IMR-90 (cell line): Measurements from ENCODE around the gene ACOT9. TPM values are rescaled to one million over a fixed set of nuclear protein-coding genes. Genes with fewer than 3 reads are reported as not detected.

ENCODE experiments used
- ATAC-seq: fragments of 200-7000 bp; cut with Tn5 transposase; 2 replicates; pipeline ENCODE4 v1.9.1; 2020; ENCODE audit warnings: low read depth, mild to moderate bottlenecking, moderate library complexity
- BruUV-seq: library from RNA; stranded (reverse); fragments of 400-500 nt; replicated peaks from 2 replicates; lab custom pipeline; 2021; lab: Mats Ljungman, UMichigan
- CTCF ChIA-PET: fragments of 300-600 bp; formaldehyde crosslinking; extraction: SDS; loops from one replicate; lab custom pipeline; 2021; ENCODE audit warnings: antibody characterized with exemption; lab: Yijun Ruan, JAX
- POLR2A ChIA-PET: fragments of 300-600 bp; sonication (Branson Sonifier 250); formaldehyde crosslinking; loops from one replicate; lab custom pipeline; 2022; ENCODE audit warnings: antibody characterized with exemption; ENCODE audit not compliant: unreplicated experiment; lab: Charles Lee
- DNase-seq: peaks from one replicate; pipeline ENCODE4 v3.0.0; 2013
- H2AFZ ChIP-seq: replicated peaks from 2 replicates; pipeline ENCODE3; 2013; ENCODE audit warnings: low read length, mild to moderate bottlenecking; ENCODE audit not compliant: poor library complexity
- H2AK5ac ChIP-seq: 2 replicates; pipeline ENCODE4 v1.6.1; 2013; ENCODE audit warnings: low read depth, low read length, inconsistent platforms
- H2AK9ac ChIP-seq: replicated peaks from 2 replicates; pipeline ENCODE3; 2013; ENCODE audit warnings: mild to moderate bottlenecking, low read depth, low read length, moderate library complexity; ENCODE audit not compliant: poor library complexity
- H2BK120ac ChIP-seq: 2 replicates; pipeline ENCODE4 v1.6.1; 2013; ENCODE audit warnings: low read depth, low read length, inconsistent platforms
- H2BK15ac ChIP-seq: 3 replicates; pipeline ENCODE4 v1.6.1; 2013; ENCODE audit warnings: low read depth, low read length, inconsistent platforms
- H2BK20ac ChIP-seq: 2 replicates; pipeline ENCODE4 v1.6.1; 2013; ENCODE audit warnings: low read depth, mild to moderate bottlenecking, inconsistent platforms, low read length, moderate library complexity
- H2BK5ac ChIP-seq: 2 replicates; pipeline ENCODE4 v1.6.1; 2013; ENCODE audit warnings: mild to moderate bottlenecking, low read depth, low read length, inconsistent platforms; ENCODE audit not compliant: poor library complexity, severe bottlenecking
- H3K14ac ChIP-seq: replicated peaks from 2 replicates; pipeline ENCODE4 v1.6.1; 2013; ENCODE audit warnings: low read depth, low read length, inconsistent platforms
- H3K18ac ChIP-seq: 2 replicates; pipeline ENCODE4 v1.6.1; 2013; ENCODE audit warnings: low read depth, low read length, control low read depth
- H3K23ac ChIP-seq: 2 replicates; pipeline ENCODE4 v1.6.1; 2013; ENCODE audit warnings: low read depth, low read length, inconsistent platforms
- H3K27ac ChIP-seq: 2 replicates; pipeline ENCODE4 v1.5.1; 2013; ENCODE audit warnings: mild to moderate bottlenecking, control low read depth, low read length; ENCODE audit not compliant: insufficient read depth
- H3K27me3 ChIP-seq: 2 replicates; pipeline ENCODE4 v1.6.1; 2013; ENCODE audit warnings: low read length; ENCODE audit not compliant: control insufficient read depth, insufficient read depth
- H3K36me3 ChIP-seq: 2 replicates; pipeline ENCODE4 v1.6.1; 2013; ENCODE audit warnings: low read length, mixed read lengths; ENCODE audit not compliant: control insufficient read depth, insufficient read depth
- H3K4ac ChIP-seq: 2 replicates; pipeline ENCODE4 v1.6.1; 2013; ENCODE audit warnings: low read depth, low read length, inconsistent platforms
- H3K4me1 ChIP-seq: 2 replicates; pipeline ENCODE4 v1.6.1; 2013; ENCODE audit warnings: low read length, mixed read lengths; ENCODE audit not compliant: control insufficient read depth, insufficient read depth
- H3K4me2 ChIP-seq: 2 replicates; pipeline ENCODE4 v1.6.1; 2013; ENCODE audit warnings: low read depth, mild to moderate bottlenecking, control low read depth, low read length, moderate library complexity
- H3K4me3 ChIP-seq: 2 replicates; pipeline ENCODE4 v1.5.1; 2013; ENCODE audit warnings: low read depth, mild to moderate bottlenecking, control low read depth, low read length, moderate library complexity; ENCODE audit not compliant: insufficient read depth
- H3K56ac ChIP-seq: 2 replicates; pipeline ENCODE4 v1.6.1; 2013; ENCODE audit warnings: low read length, inconsistent platforms; ENCODE audit not compliant: insufficient read depth; ENCODE audit errors: extremely low read depth
- H3K79me1 ChIP-seq, 2 experiments: 2 replicates each; pipeline ENCODE4 v1.6.1; 2013; ENCODE audit warnings: low read length in 2 of 2, inconsistent platforms in 1 of 2, low read depth in 1 of 2
- H3K9ac ChIP-seq: 2 replicates; pipeline ENCODE4 v1.6.1; 2013; ENCODE audit warnings: low read depth, low read length, control low read depth
- H3K9me1 ChIP-seq: 2 replicates; pipeline ENCODE4 v1.6.1; 2013; ENCODE audit warnings: low read length, inconsistent platforms; ENCODE audit not compliant: insufficient read depth
- H3K9me3 ChIP-seq: 2 replicates; pipeline ENCODE4 v1.6.1; 2013; ENCODE audit warnings: low read length; ENCODE audit not compliant: control insufficient read depth, insufficient read depth
- H4K20me1 ChIP-seq: 2 replicates; pipeline ENCODE4 v1.6.1; 2013; ENCODE audit warnings: low read length, inconsistent platforms; ENCODE audit not compliant: insufficient read depth
- H4K5ac ChIP-seq: 2 replicates; pipeline ENCODE4 v1.6.1; 2013; ENCODE audit warnings: mild to moderate bottlenecking, low read depth, low read length, control low read depth
- H4K8ac ChIP-seq, 2 experiments: 2 replicates each; pipeline ENCODE4 v1.6.1; 2013; ENCODE audit warnings: low read depth in 2 of 2, low read length in 2 of 2, control low read depth in 1 of 2, inconsistent platforms in 1 of 2
- H4K91ac ChIP-seq: 2 replicates; pipeline ENCODE4 v1.6.1; 2013; ENCODE audit warnings: low read depth, low read length, inconsistent platforms; ENCODE audit not compliant: insufficient read depth
- BHLHE40 ChIP-seq: fragments of 150-350 bp; IDR thresholded peaks from 2 replicates; pipeline ENCODE4 v1.6.1; 2016; ENCODE audit warnings: mild to moderate bottlenecking, low read depth, low read length
- FOS ChIP-seq: fragments of 150-350 bp; IDR thresholded peaks from 2 replicates; pipeline ENCODE4 v1.6.1; 2016; ENCODE audit warnings: low read depth, low read length
- MAFK ChIP-seq: IDR thresholded peaks from 2 replicates; pipeline ENCODE4 v1.6.1; 2012; ENCODE audit warnings: low read depth, low read length, improper control_type of control experiment
- MAZ ChIP-seq: IDR thresholded peaks from 2 replicates; pipeline ENCODE4 v1.6.1; 2012; ENCODE audit warnings: low read depth, mild to moderate bottlenecking, low read length, improper control_type of control experiment, moderate library complexity, borderline replicate concordance
- NFE2L2 ChIP-seq: fragments of 150-350 bp; IDR thresholded peaks from 2 replicates; pipeline ENCODE4 v1.6.1; 2016; ENCODE audit warnings: low read depth, mild to moderate bottlenecking, low read length
- RAD21 ChIP-seq: IDR thresholded peaks from 2 replicates; pipeline ENCODE4 v1.6.1; 2012; ENCODE audit warnings: low read length, improper control_type of control experiment
- RCOR1 ChIP-seq: IDR thresholded peaks from 2 replicates; pipeline ENCODE4 v1.6.1; 2012; ENCODE audit warnings: mild to moderate bottlenecking, low read length, improper control_type of control experiment; ENCODE audit not compliant: insufficient replicate concordance
- RFX5 ChIP-seq: IDR thresholded peaks from 2 replicates; pipeline ENCODE4 v1.8.0; 2012; ENCODE audit warnings: low read depth, mild to moderate bottlenecking, low read length, moderate library complexity
- SMC3 ChIP-seq: fragments of 150-350 bp; IDR thresholded peaks from 2 replicates; pipeline ENCODE4 v1.6.1; 2016; ENCODE audit warnings: low read depth, mild to moderate bottlenecking, antibody characterized with exemption, low read length, moderate library complexity
- WGBS, 2 experiments: methylation state at CpG; one replicate each; pipeline versions ENCODE4 v1.1.5 to v1.1.7; 2013; ENCODE audit warnings: missing lambda C conversion rate in 2 of 2; ENCODE audit not compliant: insufficient read length in 1 of 2; ENCODE audit errors: extremely low coverage in 2 of 2; 5-methylcytosine and 5-hydroxymethylcytosine counted together
- dilution Hi-C: fragments of 300-500 bp; cut with HindIII; formaldehyde crosslinking; loops from one replicate; pipeline ENCODE4 v1.14.3; 2018; ENCODE audit warnings: low sequenced_read_pairs; ENCODE audit not compliant: unreplicated experiment
- in situ Hi-C: fragments of 300-500 bp; cut with MboI; formaldehyde crosslinking; loops from 3 replicates; pipeline ENCODE4 v1.14.3; 2019; ENCODE audit warnings: low sequenced_read_pairs, inconsistent platforms, mixed read lengths
- intact Hi-C: fragments of 100-400 bp; cut with micrococcal nuclease; formaldehyde crosslinking; loops from 2 replicates; pipeline ENCODE4 v1.10.0; 2022
- polyA plus RNA-seq, 3 experiments: library from polyadenylated mRNA; depleted of rRNA; stranded (reverse); fragments of >200 nt; gene quantifications; 2 replicates each; pipeline ENCODE4 v1.2.3, GENCODE V29; 2012; ENCODE audit warnings: low replicate concordance in 1 of 3
- total RNA-seq: library from RNA; depleted of rRNA; stranded (reverse); fragments of >200 nt; gene quantifications from 2 replicates; pipeline ENCODE4 v1.2.3, GENCODE V29; 2012
- TF ChIP-seq, protein P1 (sequence below): fragments of 150-350 bp; IDR thresholded peaks from 2 replicates; pipeline ENCODE4 v1.6.1; 2016; ENCODE audit warnings: low read depth, mild to moderate bottlenecking, low read length, moderate library complexity, borderline replicate concordance
- TF ChIP-seq, protein P2 (sequence below): conservative IDR thresholded peaks from 2 replicates; pipeline ENCODE4 v1.5.1; 2012; ENCODE audit warnings: mild to moderate bottlenecking, low read depth, low read length, improper control_type of control experiment

The ACOT9 gene
- total and polyA plus RNA-seq, 2 of the 4 experiments (the other 2 are of a cell fraction), result 43.5 to 47.3 TPM

DNA sequence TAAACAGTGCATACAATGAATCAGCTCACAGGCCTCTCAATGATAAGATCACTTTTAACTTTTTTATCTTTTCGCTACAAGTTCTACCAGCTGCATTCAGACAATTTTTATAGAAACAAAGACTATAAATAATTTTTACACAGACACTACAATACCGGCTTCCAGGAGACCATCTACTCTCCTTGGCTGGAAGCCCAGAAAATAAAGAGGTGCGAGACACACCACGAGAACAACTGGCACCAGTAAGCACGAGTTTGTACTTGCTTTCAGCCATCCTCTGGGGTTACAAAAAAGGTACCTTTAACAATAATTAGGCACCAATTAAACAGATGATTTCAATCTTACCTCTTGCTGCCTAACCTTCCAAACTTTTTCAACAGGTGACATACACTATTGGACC, 87.0 kb downstream of the ACOT9 start:
- Histone ChIP-seq H3K36me3 (no peaks in the 10 kb centered on the region), H3K56ac (no peak overlapping the region), H3K18ac (no peak overlapping the region), H2BK15ac (no peak overlapping the region), H3K9ac (no peak overlapping the region), H3K4me2 (no peak overlapping the region), H2AK5ac (no peak overlapping the region), H2AFZ (no peak overlapping the region), H3K4me1 (no peaks in the 10 kb centered on the region), H3K27me3 (peaks cover 7% of the 10 kb centered on the region), H2BK20ac (no peak overlapping the region), H3K9me1 (no peaks in the 10 kb centered on the region), H3K9me3 (no peaks in the 10 kb centered on the region), H4K8ac (no peak overlapping the region), H3K23ac (no peak overlapping the region), H4K20me1 (no peaks in the 10 kb centered on the region), H3K79me1 (no peaks in the 10 kb centered on the region), H2BK5ac (no peak overlapping the region), H3K4me3 (no peak overlapping the region), H4K5ac (no peak overlapping the region), H2BK120ac (no peak overlapping the region), H3K4ac (no peak overlapping the region), H2AK9ac (no peak overlapping the region), H3K27ac (no peak overlapping the region), H3K14ac (no peak overlapping the region), H4K91ac (no peak overlapping the region)
- in situ Hi-C loops, result no loop called here
- POLR2A ChIA-PET, result no interaction called here
- BruUV-seq, result no TSS peak
- TF ChIP-seq MAZ (no peak), SMC3 (no peak), MAFK (no peak), RAD21 (no peak), RFX5 (no peak), RCOR1 (no peak), FOS (no peak), NFE2L2 (no peak), BHLHE40 (no peak)
- TF ChIP-seq, protein P1, sequence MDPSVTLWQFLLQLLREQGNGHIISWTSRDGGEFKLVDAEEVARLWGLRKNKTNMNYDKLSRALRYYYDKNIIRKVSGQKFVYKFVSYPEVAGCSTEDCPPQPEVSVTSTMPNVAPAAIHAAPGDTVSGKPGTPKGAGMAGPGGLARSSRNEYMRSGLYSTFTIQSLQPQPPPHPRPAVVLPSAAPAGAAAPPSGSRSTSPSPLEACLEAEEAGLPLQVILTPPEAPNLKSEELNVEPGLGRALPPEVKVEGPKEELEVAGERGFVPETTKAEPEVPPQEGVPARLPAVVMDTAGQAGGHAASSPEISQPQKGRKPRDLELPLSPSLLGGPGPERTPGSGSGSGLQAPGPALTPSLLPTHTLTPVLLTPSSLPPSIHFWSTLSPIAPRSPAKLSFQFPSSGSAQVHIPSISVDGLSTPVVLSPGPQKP, result no peak
- TF ChIP-seq, protein P2, sequence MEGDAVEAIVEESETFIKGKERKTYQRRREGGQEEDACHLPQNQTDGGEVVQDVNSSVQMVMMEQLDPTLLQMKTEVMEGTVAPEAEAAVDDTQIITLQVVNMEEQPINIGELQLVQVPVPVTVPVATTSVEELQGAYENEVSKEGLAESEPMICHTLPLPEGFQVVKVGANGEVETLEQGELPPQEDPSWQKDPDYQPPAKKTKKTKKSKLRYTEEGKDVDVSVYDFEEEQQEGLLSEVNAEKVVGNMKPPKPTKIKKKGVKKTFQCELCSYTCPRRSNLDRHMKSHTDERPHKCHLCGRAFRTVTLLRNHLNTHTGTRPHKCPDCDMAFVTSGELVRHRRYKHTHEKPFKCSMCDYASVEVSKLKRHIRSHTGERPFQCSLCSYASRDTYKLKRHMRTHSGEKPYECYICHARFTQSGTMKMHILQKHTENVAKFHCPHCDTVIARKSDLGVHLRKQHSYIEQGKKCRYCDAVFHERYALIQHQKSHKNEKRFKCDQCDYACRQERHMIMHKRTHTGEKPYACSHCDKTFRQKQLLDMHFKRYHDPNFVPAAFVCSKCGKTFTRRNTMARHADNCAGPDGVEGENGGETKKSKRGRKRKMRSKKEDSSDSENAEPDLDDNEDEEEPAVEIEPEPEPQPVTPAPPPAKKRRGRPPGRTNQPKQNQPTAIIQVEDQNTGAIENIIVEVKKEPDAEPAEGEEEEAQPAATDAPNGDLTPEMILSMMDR, result no peak
- DNase-seq (no peak), ATAC-seq (no peak)
- no CpG with 5 or more reads among the region's 5 CpGs for WGBS, 2 experiments
- intact Hi-C loops, result no loop called here
- dilution Hi-C loops, result no loop called here
- CTCF ChIA-PET, result no interaction called here
